Heart right ventricle (tissue), 16 donors: ENCODE measurements around the gene NSL1. TPM values are rescaled to one million over a fixed set of nuclear protein-coding genes. Genes with fewer than 3 reads are reported as not detected.
A peak's percentile ranks its signal among the peaks of the same experiment; 100 is the strongest.

ENCODE experiments used
- ATAC-seq, 8 donors: fragments of 200-7000 bp; cut with Tn5 transposase; one replicate each; pipeline ENCODE4 v1.9.1; 2020; ENCODE audit warnings: mild to moderate bottlenecking in 8 of 8, moderate library complexity in 8 of 8, moderate number of reproducible peaks in 1 of 8
- DNase-seq, 2 donors: peaks; one replicate each; pipeline ENCODE4 v3.0.0-alpha.2; 2020
- H3K27ac ChIP-seq, 10 donors: fragments of 200-600 bp; sonication (generic) in 2 of 10; one replicate each; pipeline versions ENCODE4 v1.5.0 to v1.8.0; 2020 to 2022; ENCODE audit warnings: mild to moderate bottlenecking in 3 of 10
- H3K27me3 ChIP-seq, 7 donors: fragments of 200-600 bp; one replicate each; pipeline ENCODE4 v1.8.0; 2021 to 2022; ENCODE audit warnings: mild to moderate bottlenecking in 2 of 7
- H3K36me3 ChIP-seq, 9 donors: fragments of 200-600 bp; sonication (generic) in 1 of 9; one replicate each; pipeline versions ENCODE4 v1.5.0 to v1.8.0; 2020 to 2022; ENCODE audit warnings: mild to moderate bottlenecking in 2 of 9
- H3K4me1 ChIP-seq, 9 donors: fragments of 200-600 bp; sonication (generic) in 1 of 9; one replicate each; pipeline versions ENCODE4 v1.5.0 to v1.8.0; 2020 to 2022; ENCODE audit warnings: mild to moderate bottlenecking in 4 of 9
- H3K4me3 ChIP-seq, 10 donors: fragments of 200-600 bp; sonication (generic) in 2 of 10; one replicate each; pipeline versions ENCODE4 v1.5.0 to v1.8.0; 2020 to 2022; ENCODE audit warnings: mild to moderate bottlenecking in 7 of 10, moderate library complexity in 2 of 10
- H3K9me3 ChIP-seq, 11 donors: fragments of 200-600 bp in 10 of 11; sonication (generic) in 2 of 11; one replicate each; pipeline versions ENCODE4 v1.5.0 to v1.8.0; 2013 to 2022; ENCODE audit warnings: mild to moderate bottlenecking in 2 of 11, control low read depth in 1 of 11, moderate library complexity in 1 of 11
- WGBS, 2 donors: extraction: QIAGEN DNeasy Blood & Tissue Kit; methylation state at CpG; one replicate each; pipeline ENCODE4 v1.1.7; 2013; ENCODE audit warnings: inconsistent platforms in 1 of 2; 5-methylcytosine and 5-hydroxymethylcytosine counted together
- intact Hi-C, 10 donors: fragments of 100-400 bp; cut with DNase I; formaldehyde crosslinking; loops; one replicate each; pipeline versions ENCODE4 v1.11.1 to v1.14.2; 2022
- polyA plus RNA-seq, 2 donors: library from polyadenylated mRNA; stranded (reverse); fragments of 200-250 nt; gene quantifications; one replicate each; pipeline ENCODE4 v1.2.3, GENCODE V29; 2013
- total RNA-seq, 10 donors: library from RNA; stranded (reverse); fragmentation: NEBNext Ultra II Directional in 3 of 10; extraction: Animal tissue kit (Norgen Biotek cat#: 25700) in 3 of 10; gene quantifications; one replicate each; pipeline versions ENCODE4 v1.2.1 to v1.2.4, GENCODE V29; 2021 to 2023
- TF ChIP-seq, protein P1 (sequence below), 9 donors: fragments of 200-600 bp; sonication (generic) in 2 of 9; IDR thresholded peaks; one replicate each; pipeline versions ENCODE4 v1.5.0 to v1.8.0; 2021 to 2022; ENCODE audit warnings: antibody characterized with exemption in 9 of 9, mild to moderate bottlenecking in 5 of 9, moderate library complexity in 1 of 9
- donor health status: Arrhythmogenic right ventricular cardiomyopathy.
- donor health status: ischemic (EF 13 %, LVEDD 7.1; RV severe dilation, severe dysfunction).
- donor health status: healthy with polysubstance abuse.
- donor health status: DM: no; HTN: yes; CAD: no.
- donor health status: DM: no; HTN: no; CAD: no.
- donor health status: ischemic (EF 25% LVEDD 6.9; RV normal size, moderate dysfunction).
- donor health status: ischemic (EF 25% LVEDD 5.7; RV mildly dilated, moderate dysfunction).
- donor health status: healthy.
- donor health status: DM: yes; HTN: yes; CAD: no.
- donor health status: Ischemic cardiomyopathy.
- donor health status: ischemic (EF 35%, LVEDD 5.7; RV mildly dilated, moderate dysfunction).
- donor health status: nonischemic (EF 11% LVEDD 7.7; RV severe dilation, severe dysfunction).
- donor health status: DM: yes; HTN: yes; CAD: no.
- donor health status: PGD.
- donor health status: ischemic (EF 29% LVEDD 5.4; RV normal size, mild dysfunction).
- donor health status: nonischemic (EF 23%, LVEDD 6.1; RV moderate dilation, normal function).

NSL1 gene
- total and polyA plus RNA-seq, 12 donors: 9.4 to 30.1 (median 23.7) TPM

DNA sequence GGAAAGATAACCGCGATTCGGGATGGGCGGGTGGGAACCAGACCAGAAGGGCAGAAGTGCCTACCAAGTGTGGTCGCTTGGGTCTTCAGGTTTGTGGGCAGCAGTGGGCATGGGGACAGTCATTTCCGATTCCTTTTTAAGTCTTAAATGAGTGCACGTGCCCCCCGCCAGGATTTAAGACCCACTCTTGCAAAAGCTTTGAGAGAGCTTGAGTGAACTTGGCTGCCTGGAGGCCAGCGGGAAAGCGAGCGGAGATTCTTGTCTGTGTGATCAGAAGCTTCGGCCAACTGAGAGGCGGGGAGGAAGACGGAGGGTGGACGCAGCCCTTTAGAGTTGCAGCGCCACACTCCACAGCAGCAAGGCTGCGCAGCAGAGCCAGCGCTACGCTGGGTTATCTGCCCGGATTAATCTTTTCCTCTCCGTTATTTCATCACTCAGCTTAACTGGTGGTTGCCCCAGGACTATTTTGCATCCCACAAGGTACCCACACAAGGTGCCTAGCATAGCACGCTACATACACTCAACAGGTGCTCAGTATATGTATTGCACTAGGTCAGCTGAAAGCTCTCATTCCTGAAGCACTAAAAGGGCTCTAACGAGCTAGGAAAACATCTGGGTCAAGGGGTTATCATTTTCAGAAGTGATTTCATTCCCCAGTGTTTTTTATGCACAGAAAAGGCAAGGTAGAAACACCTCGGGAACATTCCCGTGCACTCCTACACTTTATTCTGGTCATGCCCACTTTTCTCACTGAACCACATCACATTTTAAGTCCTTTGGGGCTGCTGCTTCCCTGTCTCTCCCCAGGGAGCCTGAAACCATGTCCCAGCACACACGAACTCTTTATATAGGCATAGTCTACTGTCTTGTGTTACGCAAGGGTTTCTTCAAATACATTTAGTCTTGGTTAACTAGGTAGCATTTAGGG lies 90.4 kb downstream of the NSL1 start:
- peak overlapping the region in 9 of 10 donors; percentile 61 to 90 (median 80) for H3K27ac ChIP-seq
- no peaks in the 10 kb centered on the region for H3K9me3 ChIP-seq
- intact Hi-C loops: no loop called here
- H3K27me3 ChIP-seq: peaks cover 0 to 49% (median 9%) of the 10 kb centered on the region in 7 donors
- peak overlapping the region; percentile 50 to 72 (median 66) for H3K4me3 ChIP-seq
- TF ChIP-seq, protein P1, sequence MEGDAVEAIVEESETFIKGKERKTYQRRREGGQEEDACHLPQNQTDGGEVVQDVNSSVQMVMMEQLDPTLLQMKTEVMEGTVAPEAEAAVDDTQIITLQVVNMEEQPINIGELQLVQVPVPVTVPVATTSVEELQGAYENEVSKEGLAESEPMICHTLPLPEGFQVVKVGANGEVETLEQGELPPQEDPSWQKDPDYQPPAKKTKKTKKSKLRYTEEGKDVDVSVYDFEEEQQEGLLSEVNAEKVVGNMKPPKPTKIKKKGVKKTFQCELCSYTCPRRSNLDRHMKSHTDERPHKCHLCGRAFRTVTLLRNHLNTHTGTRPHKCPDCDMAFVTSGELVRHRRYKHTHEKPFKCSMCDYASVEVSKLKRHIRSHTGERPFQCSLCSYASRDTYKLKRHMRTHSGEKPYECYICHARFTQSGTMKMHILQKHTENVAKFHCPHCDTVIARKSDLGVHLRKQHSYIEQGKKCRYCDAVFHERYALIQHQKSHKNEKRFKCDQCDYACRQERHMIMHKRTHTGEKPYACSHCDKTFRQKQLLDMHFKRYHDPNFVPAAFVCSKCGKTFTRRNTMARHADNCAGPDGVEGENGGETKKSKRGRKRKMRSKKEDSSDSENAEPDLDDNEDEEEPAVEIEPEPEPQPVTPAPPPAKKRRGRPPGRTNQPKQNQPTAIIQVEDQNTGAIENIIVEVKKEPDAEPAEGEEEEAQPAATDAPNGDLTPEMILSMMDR (IDR thresholded peaks at IDR 0.05): peak in 4 of 9 donors; percentile 26 to 34 (median 29)
- peaks cover 5 to 33% (median 24%) of the 10 kb centered on the region in 9 donors for H3K4me1 ChIP-seq
- WGBS, 2 donors: 8 to 9% methylated on average over 27 of the region's 27 CpGs
- H3K36me3 ChIP-seq: no peaks in the 10 kb centered on the region
- DNase-seq (peak; percentile 36 to 37), ATAC-seq (peak; percentile 61 to 80 (median 72))

DNA sequence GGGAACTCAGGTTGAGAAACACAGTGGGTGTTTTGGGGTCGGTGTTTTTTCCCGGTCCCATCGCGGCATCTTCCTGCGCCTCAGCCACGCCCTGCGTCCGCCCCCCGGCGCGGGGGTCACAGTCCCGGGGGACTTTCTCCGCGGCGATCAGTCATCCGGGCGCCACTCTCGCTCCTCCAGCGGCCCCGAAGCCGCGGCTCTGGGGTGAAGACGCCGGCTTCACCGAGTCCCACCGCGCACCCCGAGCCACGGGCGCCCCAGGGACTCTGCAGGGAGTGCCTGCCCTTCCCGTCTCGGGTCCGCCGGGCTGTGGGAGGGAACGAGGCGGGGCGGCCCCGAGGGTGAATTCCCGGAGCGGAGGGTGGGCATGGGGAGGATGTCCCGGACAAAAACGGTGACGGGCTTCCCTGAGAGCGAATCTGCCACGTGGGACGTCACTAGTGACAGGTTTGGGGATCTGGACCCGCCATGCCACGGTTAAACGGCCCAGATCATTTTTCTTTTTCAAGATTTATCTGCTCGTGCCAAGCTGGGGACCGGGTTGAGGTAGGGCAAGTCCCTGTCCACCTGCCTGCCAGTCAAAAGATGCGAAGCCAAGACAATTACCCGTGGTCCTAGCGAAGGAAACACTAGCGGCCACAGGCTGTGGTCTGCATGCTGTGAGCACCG lies 91.2 kb downstream of the NSL1 start:
- intact Hi-C loops: no loop called here
- TF ChIP-seq, protein P1 (IDR thresholded peaks at IDR 0.05): no peak
- H3K27ac ChIP-seq: peak overlapping the region in 9 of 10 donors; percentile 61 to 90 (median 80)
- peak; percentile 60 to 85 (median 74) for ATAC-seq
- H3K9me3 ChIP-seq: no peaks in the 10 kb centered on the region
- H3K27me3 ChIP-seq: peaks cover 0 to 49% (median 9%) of the 10 kb centered on the region in 7 donors
- no peaks in the 10 kb centered on the region for H3K36me3 ChIP-seq
- H3K4me3 ChIP-seq: peak overlapping the region; percentile 50 to 72 (median 66)
- peaks cover 5 to 33% (median 24%) of the 10 kb centered on the region in 9 donors for H3K4me1 ChIP-seq
- WGBS, 2 donors: 0% methylated on average over 56 of the region's 56 CpGs
- peak; percentile 42 to 61 for DNase-seq

DNA sequence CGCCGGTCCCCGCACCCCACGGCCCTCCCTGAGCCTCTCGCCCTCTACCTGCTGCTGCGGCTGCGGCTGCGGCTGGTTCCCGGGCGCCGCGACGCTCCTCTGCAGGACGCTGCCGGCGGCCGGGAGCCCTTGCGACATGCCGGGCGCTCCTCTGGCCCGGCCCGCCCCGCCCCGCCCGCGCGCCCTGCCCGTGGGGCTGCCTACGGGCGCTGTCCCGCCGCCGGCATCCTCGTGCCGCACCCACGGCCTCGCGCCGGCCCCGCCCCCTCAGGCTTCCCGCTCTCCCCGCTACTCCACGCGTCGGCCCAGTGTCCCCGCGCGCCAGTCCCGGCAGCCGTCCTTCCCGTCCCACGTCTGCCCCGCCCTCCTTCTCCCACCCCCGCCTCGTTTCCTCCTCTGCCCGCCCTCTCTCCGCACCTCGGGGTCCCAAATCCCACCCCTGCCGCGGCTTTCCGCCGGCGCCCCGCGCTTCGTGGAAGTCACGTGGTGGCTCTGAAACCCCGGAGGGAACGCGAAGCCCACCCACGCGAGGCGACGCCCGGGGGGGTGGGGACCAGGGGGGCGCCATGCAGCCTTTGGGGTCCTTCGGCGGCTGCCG lies 91.9 kb downstream of the NSL1 start, which contains the start of gene BATF3:
TSS of gene BATF3 (minus strand) at position 216 of the 598 bp plus-strand sequence. CDS start at position 138, 78 bp downstream.
- ATAC-seq (peak; percentile 66 to 85 (median 76)), DNase-seq (peak; percentile 60 to 72)
- peak within 1 kb of the TSS in 9 of 10 donors; percentile 61 to 90 (median 80) for H3K27ac ChIP-seq
- no peaks in the 10 kb centered on the region for H3K9me3 ChIP-seq
- H3K36me3 ChIP-seq: no peaks in the 10 kb centered on the region
- TF ChIP-seq, protein P1 (IDR thresholded peaks at IDR 0.05): no peak
- WGBS, 2 donors: 0 to 1% methylated on average over 55 to 79 of the region's 79 CpGs
- peaks cover 0 to 49% (median 9%) of the 10 kb centered on the region in 7 donors for H3K27me3 ChIP-seq
- peaks cover 5 to 33% (median 24%) of the 10 kb centered on the region in 9 donors for H3K4me1 ChIP-seq
- H3K4me3 ChIP-seq: peak within 1 kb of the TSS; percentile 50 to 72 (median 66)
- intact Hi-C loops: loop anchor here in 1 of 10 donors (2.0 kb wide), 1 partner anchor 31 kb away; no protein-coding TSS in a partner anchor
